HG03571 (cell line): ENCODE results near the gene ASCL1.

Experiments
- ATAC-seq: cut with Tn5 transposase; IDR thresholded peaks from one replicate; pipeline ENCODE4 v1.9.1; 2021; ENCODE audit not compliant: unreplicated experiment

ASCL1 gene

GRCh38 chr12:102957339-102958050 lies at the start of gene ASCL1:
Gene ASCL1 (plus strand): TSS chr12:102957674. CDS start chr12:102958245, 571 bp downstream.
- ATAC-seq, result peak; percentile 36

- ATAC-seq, result no peak
These were observed 49.6 kb upstream of the ASCL1 start for GRCh38 chr12:102907918-102908317.

- no peak for ATAC-seq
These were observed 47.3 kb upstream of the ASCL1 start for GRCh38 chr12:102910137-102910536.

- no peak for ATAC-seq
These were observed 46.7 kb upstream of the ASCL1 start for GRCh38 chr12:102910792-102911191.

- no peak for ATAC-seq
These were observed 46.2 kb upstream of the ASCL1 start for GRCh38 chr12:102911320-102911719.

GRCh38 chr12:102912258-102912657 lies 45.2 kb upstream of the ASCL1 start:
- ATAC-seq, result no peak

GRCh38 chr12:102913453-102914226 lies 43.8 kb upstream of the ASCL1 start:
- no peak for ATAC-seq

GRCh38 chr12:102916252-102917025 lies 41.0 kb upstream of the ASCL1 start:
- ATAC-seq, result no peak

GRCh38 chr12:102917026-102917787 lies 40.3 kb upstream of the ASCL1 start, which contains the start of gene PAH:
Gene PAH (minus strand): TSS chr12:102917244. CDS start chr12:102917130, 114 bp downstream.
- ATAC-seq, result peak; percentile 57

GRCh38 chr12:102918840-102919239 lies 38.6 kb upstream of the ASCL1 start:
- ATAC-seq, result no peak

GRCh38 chr12:102920271-102920670 lies 37.2 kb upstream of the ASCL1 start:
- ATAC-seq, result no peak

- no peak for ATAC-seq
These were observed 36.2 kb upstream of the ASCL1 start for GRCh38 chr12:102921240-102921639.

- ATAC-seq, result no peak
These were observed 30.3 kb upstream of the ASCL1 start for GRCh38 chr12:102927220-102927619.

- no peak for ATAC-seq
These were observed 24.3 kb upstream of the ASCL1 start for GRCh38 chr12:102933168-102933567.

- ATAC-seq, result no peak
These were observed 18.4 kb upstream of the ASCL1 start for GRCh38 chr12:102939059-102939458.

- no peak for ATAC-seq
These were observed 17.7 kb upstream of the ASCL1 start for GRCh38 chr12:102939670-102940222.

- ATAC-seq, result no peak
These were observed 11.4 kb upstream of the ASCL1 start for GRCh38 chr12:102946042-102946441.

GRCh38 chr12:102948941-102949352 lies 8.5 kb upstream of the ASCL1 start:
- ATAC-seq, result no peak

- no peak for ATAC-seq
These were observed 7.1 kb upstream of the ASCL1 start for GRCh38 chr12:102950107-102950949.
